Mesendoderm (in vitro differentiated cells): ENCODE results near the gene PHLDA3.

Source experiments
- DNase-seq: peaks from one replicate; pipeline ENCODE4 v3.0.0; 2013
- H2AK5ac ChIP-seq: 2 replicates; pipeline ENCODE4 v1.6.1; 2013; ENCODE audit warnings: low read length, inconsistent platforms
- H2BK120ac ChIP-seq: 2 replicates; pipeline ENCODE4 v1.6.1; 2013; ENCODE audit warnings: low read depth, mild to moderate bottlenecking, low read length, moderate library complexity, mixed read lengths
- H2BK15ac ChIP-seq: replicated peaks from 2 replicates; pipeline ENCODE4 v1.6.1; 2013; ENCODE audit warnings: low read depth, mild to moderate bottlenecking, moderate library complexity
- H2BK5ac ChIP-seq: 2 replicates; pipeline ENCODE4 v1.6.1; 2013; ENCODE audit warnings: low read length, inconsistent platforms
- H3K18ac ChIP-seq: 2 replicates; pipeline ENCODE4 v1.6.1; 2013; ENCODE audit warnings: mild to moderate bottlenecking, low read length, mixed read lengths
- H3K23ac ChIP-seq: one replicate; pipeline ENCODE4 v1.6.1; 2013; ENCODE audit warnings: low read length
- H3K27ac ChIP-seq: 2 replicates; pipeline ENCODE4 v1.5.1; 2013; ENCODE audit warnings: low read depth, mild to moderate bottlenecking, inconsistent platforms, low read length, moderate library complexity
- H3K27me3 ChIP-seq: 2 replicates; pipeline ENCODE4 v1.6.1; 2013; ENCODE audit warnings: low read length, control low read depth, mild to moderate bottlenecking, inconsistent platforms; ENCODE audit not compliant: insufficient read depth, poor library complexity
- H3K36me3 ChIP-seq: 2 replicates; pipeline ENCODE4 v1.6.1; 2013; ENCODE audit warnings: low read length, inconsistent platforms; ENCODE audit not compliant: control insufficient read depth, insufficient read depth
- H3K4ac ChIP-seq: one replicate; pipeline ENCODE4 v1.6.1; 2013; ENCODE audit warnings: low read depth, mild to moderate bottlenecking, low read length, moderate library complexity
- H3K4me1 ChIP-seq: 2 replicates; pipeline ENCODE4 v1.6.1; 2013; ENCODE audit warnings: low read depth, low read length, inconsistent platforms; ENCODE audit not compliant: control insufficient read depth
- H3K4me2 ChIP-seq: 2 replicates; pipeline ENCODE4 v1.6.1; 2013; ENCODE audit warnings: low read length
- H3K4me3 ChIP-seq: 2 replicates; pipeline ENCODE4 v1.5.1; 2013; ENCODE audit warnings: mild to moderate bottlenecking, low read length
- H3K56ac ChIP-seq: one replicate; pipeline ENCODE4 v1.6.1; 2013; ENCODE audit warnings: low read length
- H3K79me1 ChIP-seq: 2 replicates; pipeline ENCODE4 v1.6.1; 2013; ENCODE audit warnings: low read length, inconsistent platforms
- H3K79me2 ChIP-seq: 2 replicates; pipeline ENCODE4 v1.6.1; 2013; ENCODE audit warnings: mild to moderate bottlenecking, low read length; ENCODE audit not compliant: control insufficient read depth, insufficient read depth
- H3K9ac ChIP-seq: 2 replicates; pipeline ENCODE4 v1.6.1; 2013; ENCODE audit warnings: low read length, inconsistent platforms
- H4K5ac ChIP-seq: one replicate; pipeline ENCODE4 v1.6.1; 2013; ENCODE audit warnings: low read length
- H4K8ac ChIP-seq: one replicate; pipeline ENCODE4 v1.6.1; 2013; ENCODE audit warnings: low read depth, mild to moderate bottlenecking, control low read depth, low read length, moderate library complexity
- WGBS: extraction: QIAGEN DNeasy Blood & Tissue Kit; methylation state at CpG from one replicate; pipeline ENCODE4 v1.1.7; 2013; ENCODE audit warnings: low lambda C conversion rate, missing lambda C conversion rate; ENCODE audit not compliant: insufficient coverage; ENCODE audit errors: extremely low coverage; 5-methylcytosine and 5-hydroxymethylcytosine counted together

PHLDA3 gene

GRCh38 chr1:201459052-201459451, 9.9 kb downstream of the PHLDA3 start:
- Histone ChIP-seq H3K27ac (no peak overlapping the region), H3K79me2 (no peaks in the 10 kb centered on the region), H3K36me3 (no peaks in the 10 kb centered on the region), H2BK120ac (no peak overlapping the region), H3K4me3 (no peak overlapping the region), H2BK5ac (no peak overlapping the region), H3K4me2 (no peak overlapping the region), H3K23ac (no peak overlapping the region), H4K8ac (no peak overlapping the region), H3K4ac (no peak overlapping the region), H3K79me1 (no peaks in the 10 kb centered on the region), H3K27me3 (no peaks in the 10 kb centered on the region), H4K5ac (no peak overlapping the region), H3K4me1 (peaks cover 6% of the 10 kb centered on the region), H2AK5ac (no peak overlapping the region), H3K9ac (no peak overlapping the region), H3K56ac (no peak overlapping the region), H2BK15ac (no peak overlapping the region), H3K18ac (no peak overlapping the region)
- 100% methylated on average over 1 of the region's 3 CpGs for WGBS
- no peak for DNase-seq

GRCh38 chr1:201457508-201457960, 11.5 kb downstream of the PHLDA3 start:
- Histone ChIP-seq H3K4me3 (no peak overlapping the region), H2BK120ac (no peak overlapping the region), H3K4ac (no peak overlapping the region), H3K27ac (no peak overlapping the region), H3K9ac (no peak overlapping the region), H3K79me2 (no peaks in the 10 kb centered on the region), H3K36me3 (no peaks in the 10 kb centered on the region), H3K27me3 (no peaks in the 10 kb centered on the region), H3K56ac (no peak overlapping the region), H4K5ac (no peak overlapping the region), H3K4me1 (peaks cover 6% of the 10 kb centered on the region), H2AK5ac (no peak overlapping the region), H4K8ac (no peak overlapping the region), H2BK5ac (no peak overlapping the region), H2BK15ac (no peak overlapping the region), H3K4me2 (no peak overlapping the region), H3K23ac (no peak overlapping the region), H3K18ac (no peak overlapping the region), H3K79me1 (no peaks in the 10 kb centered on the region)
- no CpG with 5 or more reads among the region's 4 CpGs for WGBS
- DNase-seq = no peak

- H3K27me3 ChIP-seq = no peaks in the 10 kb centered on the region
- no peak overlapping the region for H2BK120ac ChIP-seq
- H2AK5ac ChIP-seq = no peak overlapping the region
- H3K79me2 ChIP-seq = no peaks in the 10 kb centered on the region
- no peak overlapping the region for H3K18ac ChIP-seq
- H4K8ac ChIP-seq = no peak overlapping the region
- no peak overlapping the region for H3K4ac ChIP-seq
- H3K4me1 ChIP-seq = peaks cover 6% of the 10 kb centered on the region
- no peak overlapping the region for H2BK5ac ChIP-seq
- no peaks in the 10 kb centered on the region for H3K79me1 ChIP-seq
- no peak overlapping the region for H3K9ac ChIP-seq
- no peak overlapping the region for H3K23ac ChIP-seq
- no peak overlapping the region for H4K5ac ChIP-seq
- H2BK15ac ChIP-seq = no peak overlapping the region
- no peak overlapping the region for H3K4me2 ChIP-seq
- H3K56ac ChIP-seq = no peak overlapping the region
- H3K36me3 ChIP-seq = no peaks in the 10 kb centered on the region
- peak; percentile 84 for DNase-seq
- WGBS = no CpG with 5 or more reads among the region's 11 CpGs
- peak overlapping the region; percentile 6 for H3K27ac ChIP-seq
- H3K4me3 ChIP-seq = no peak overlapping the region
Observed at GRCh38 chr1:201456499-201457309, 12.3 kb downstream of the PHLDA3 start.

- H3K9ac ChIP-seq = no peak overlapping the region
- no peak overlapping the region for H3K4ac ChIP-seq
- H3K27me3 ChIP-seq = no peaks in the 10 kb centered on the region
- H3K36me3 ChIP-seq = no peaks in the 10 kb centered on the region
- no peak overlapping the region for H4K8ac ChIP-seq
- H4K5ac ChIP-seq = no peak overlapping the region
- H2BK5ac ChIP-seq = no peak overlapping the region
- H2BK15ac ChIP-seq = no peak overlapping the region
- no peak overlapping the region for H3K4me3 ChIP-seq
- H3K27ac ChIP-seq = no peak overlapping the region
- H3K4me2 ChIP-seq = no peak overlapping the region
- H3K4me1 ChIP-seq = peaks cover 10% of the 10 kb centered on the region
- H2AK5ac ChIP-seq = no peak overlapping the region
- no peak overlapping the region for H3K18ac ChIP-seq
- no peak overlapping the region for H2BK120ac ChIP-seq
- H3K56ac ChIP-seq = no peak overlapping the region
- H3K23ac ChIP-seq = no peak overlapping the region
- H3K79me2 ChIP-seq = no peaks in the 10 kb centered on the region
- DNase-seq = no peak
- H3K79me1 ChIP-seq = no peaks in the 10 kb centered on the region
- WGBS = no CpG with 5 or more reads among the region's 6 CpGs
Observed at GRCh38 chr1:201455098-201455497, 13.9 kb downstream of the PHLDA3 start.

- Histone ChIP-seq H3K9ac (no peak overlapping the region), H3K27ac (no peak overlapping the region), H3K79me2 (no peaks in the 10 kb centered on the region), H3K79me1 (no peaks in the 10 kb centered on the region), H3K4me1 (peaks cover 10% of the 10 kb centered on the region), H4K5ac (no peak overlapping the region), H2BK5ac (no peak overlapping the region), H3K56ac (no peak overlapping the region), H2BK15ac (no peak overlapping the region), H2BK120ac (no peak overlapping the region), H3K27me3 (no peaks in the 10 kb centered on the region), H3K4me2 (no peak overlapping the region), H2AK5ac (no peak overlapping the region), H3K36me3 (no peaks in the 10 kb centered on the region), H3K4ac (no peak overlapping the region), H3K4me3 (no peak overlapping the region), H3K18ac (no peak overlapping the region), H3K23ac (no peak overlapping the region), H4K8ac (no peak overlapping the region)
- no CpG with 5 or more reads among the region's 4 CpGs for WGBS
- DNase-seq = no peak
Observed at GRCh38 chr1:201454608-201455007, 14.4 kb downstream of the PHLDA3 start.

- Histone ChIP-seq H2BK5ac (no peak overlapping the region), H3K23ac (no peak overlapping the region), H2BK15ac (no peak overlapping the region), H3K27ac (no peak overlapping the region), H3K79me2 (no peaks in the 10 kb centered on the region), H3K4me2 (no peak overlapping the region), H3K27me3 (no peaks in the 10 kb centered on the region), H3K4ac (no peak overlapping the region), H3K79me1 (no peaks in the 10 kb centered on the region), H2BK120ac (no peak overlapping the region), H3K4me3 (no peak overlapping the region), H3K36me3 (no peaks in the 10 kb centered on the region), H3K4me1 (peaks cover 10% of the 10 kb centered on the region), H3K56ac (no peak overlapping the region), H2AK5ac (no peak overlapping the region), H3K9ac (no peak overlapping the region), H4K8ac (no peak overlapping the region), H3K18ac (no peak overlapping the region), H4K5ac (no peak overlapping the region)
- WGBS = no CpG with 5 or more reads among the region's 4 CpGs
- no peak for DNase-seq
Observed at GRCh38 chr1:201452866-201453265, 16.1 kb downstream of the PHLDA3 start.
